SH-SY5Y (cell line): ENCODE data around the gene DEDD2.

ENCODE experiments used
- GATA2 ChIP-seq: IDR thresholded peaks from 2 replicates; pipeline ENCODE4 v1.6.1; 2011; ENCODE audit warnings: mild to moderate bottlenecking, low read depth, low read length
- GATA3 ChIP-seq: IDR thresholded peaks from 2 replicates; pipeline ENCODE4 v1.6.1; 2011; ENCODE audit warnings: low read depth, mild to moderate bottlenecking, low read length, moderate library complexity

The DEDD2 gene

DNA sequence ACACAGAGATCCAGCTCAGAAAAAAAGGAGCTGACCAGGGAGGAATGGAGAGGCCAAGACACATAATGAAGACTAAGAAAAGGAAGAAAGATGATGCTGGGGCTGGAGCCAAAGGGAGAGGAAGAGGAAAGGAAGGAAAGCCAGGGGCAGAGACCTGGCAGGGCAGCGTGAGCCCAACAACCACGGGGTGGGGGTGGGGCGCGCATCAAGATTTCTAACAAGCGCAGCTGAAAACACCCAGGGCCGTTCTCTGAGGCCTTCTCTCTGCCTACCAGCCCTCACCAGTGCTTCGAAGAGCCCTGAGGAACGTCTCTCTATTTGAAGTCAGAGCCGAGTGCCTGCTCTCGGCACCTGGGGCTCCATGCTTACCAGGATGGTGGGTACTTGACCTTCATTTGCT is 61.7 kb downstream of the DEDD2 start:
- TF ChIP-seq GATA2: no peak
- TF ChIP-seq GATA3: no peak

DNA sequence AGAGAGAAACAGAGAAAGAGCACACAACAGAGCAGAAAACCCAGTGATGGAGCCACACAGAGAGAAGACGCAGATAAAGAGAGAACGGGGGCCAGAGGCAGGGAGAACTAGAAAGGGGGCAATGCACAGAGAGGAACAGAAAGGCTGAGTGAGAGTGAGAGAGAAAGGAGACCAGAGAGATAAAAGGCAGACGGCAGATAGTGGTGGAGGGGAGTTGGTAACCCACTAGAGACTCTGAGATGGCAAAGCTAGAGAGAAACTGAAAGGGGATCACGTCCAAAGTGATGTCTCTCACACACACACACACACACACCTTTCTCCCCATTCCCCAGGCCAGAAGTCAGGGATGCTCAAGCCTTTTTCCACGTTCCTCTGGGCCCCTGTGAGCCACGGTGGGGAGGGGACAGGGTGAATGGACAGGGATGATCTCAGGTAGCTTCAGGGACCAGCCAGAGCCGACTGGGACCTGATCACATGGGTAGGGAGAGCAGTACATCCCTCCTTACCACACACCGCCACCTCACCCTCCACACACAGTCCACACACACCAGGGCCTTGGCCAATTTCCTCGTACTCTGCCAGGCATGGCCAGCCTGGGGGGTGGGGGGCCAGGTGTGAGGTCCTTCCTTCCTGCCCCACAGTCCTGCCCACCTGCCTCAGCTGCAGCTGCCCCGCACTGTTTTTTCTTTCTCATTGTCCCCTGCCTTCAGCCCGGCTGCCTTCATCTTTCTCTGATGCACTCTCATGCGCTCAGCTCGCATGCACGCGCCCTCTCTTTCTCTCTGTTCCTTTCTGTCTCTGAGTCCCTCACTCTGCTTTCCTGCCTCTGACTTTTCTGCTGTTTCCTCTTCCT is 62.8 kb downstream of the DEDD2 start:
- TF ChIP-seq GATA2 (no peak), GATA3 (no peak)

DNA sequence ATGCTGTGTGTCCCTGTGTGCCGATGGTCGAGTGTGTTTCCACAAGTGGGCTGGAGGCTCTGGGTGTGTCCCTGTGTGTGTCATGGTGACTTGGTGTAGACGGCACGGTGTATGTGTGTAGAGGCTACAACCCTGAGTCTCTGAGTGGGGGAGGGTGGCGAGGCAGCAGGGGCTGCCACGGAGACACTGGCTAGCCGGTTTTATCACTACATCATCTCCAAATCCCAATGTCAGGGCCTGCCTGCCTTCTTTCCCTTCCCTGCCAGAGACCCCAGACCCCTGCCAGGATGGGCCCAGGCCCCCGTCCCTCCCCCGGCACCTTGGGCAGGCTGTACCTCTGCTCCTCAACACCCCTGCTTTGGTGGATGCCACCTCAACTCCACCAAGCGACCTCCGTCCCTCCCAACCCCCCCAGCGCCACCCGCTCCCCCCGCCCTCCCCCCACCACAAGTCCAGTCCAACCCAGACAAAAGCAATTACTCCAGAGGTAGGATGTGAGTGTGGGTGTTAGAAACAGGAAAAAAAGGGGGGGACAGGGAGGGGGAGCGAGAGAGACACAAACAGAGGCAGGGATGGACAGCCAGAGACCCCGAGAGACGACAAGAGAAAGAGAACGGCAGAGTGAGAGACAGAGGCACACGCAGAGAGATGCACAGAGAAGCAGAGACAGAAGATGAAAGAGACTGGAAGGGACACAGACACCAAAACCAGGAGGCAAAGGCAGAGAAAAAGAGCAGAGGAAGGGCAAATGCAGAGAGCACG is 63.6 kb downstream of the DEDD2 start:
- TF ChIP-seq GATA2 (peak; percentile 84), GATA3 (no peak)

GRCh38 chr19:42152910-42153671 is 64.4 kb downstream of the DEDD2 start:
- TF ChIP-seq GATA2 (no peak), GATA3 (no peak)

- TF ChIP-seq GATA2 (no peak), GATA3 (no peak)
Measured at GRCh38 chr19:42151782-42152684, 65.4 kb downstream of the DEDD2 start.

DNA sequence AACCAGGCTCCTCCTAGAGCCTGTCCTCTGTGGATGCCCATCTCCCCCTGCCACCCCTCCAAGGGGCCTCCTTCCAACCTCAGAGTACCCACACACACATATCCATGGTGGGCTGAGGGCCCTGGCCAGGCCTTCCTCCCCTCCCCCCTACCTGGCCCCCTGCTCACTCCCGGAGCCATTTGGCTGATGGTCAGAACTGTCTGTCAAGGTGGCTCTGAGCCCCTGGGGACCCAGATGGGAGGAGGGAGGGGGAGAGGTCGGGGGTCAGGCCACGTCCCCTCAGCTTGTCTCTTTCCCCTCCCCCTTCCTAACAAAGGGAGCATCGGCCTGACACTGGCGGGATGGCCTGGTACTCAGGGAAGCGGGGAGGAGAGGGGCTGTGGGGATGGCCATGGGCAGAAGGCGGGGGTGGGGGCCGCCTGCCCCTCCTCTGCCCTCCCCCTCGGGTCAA is 66.5 kb downstream of the DEDD2 start:
- TF ChIP-seq GATA2: no peak
- no peak for TF ChIP-seq GATA3

DNA sequence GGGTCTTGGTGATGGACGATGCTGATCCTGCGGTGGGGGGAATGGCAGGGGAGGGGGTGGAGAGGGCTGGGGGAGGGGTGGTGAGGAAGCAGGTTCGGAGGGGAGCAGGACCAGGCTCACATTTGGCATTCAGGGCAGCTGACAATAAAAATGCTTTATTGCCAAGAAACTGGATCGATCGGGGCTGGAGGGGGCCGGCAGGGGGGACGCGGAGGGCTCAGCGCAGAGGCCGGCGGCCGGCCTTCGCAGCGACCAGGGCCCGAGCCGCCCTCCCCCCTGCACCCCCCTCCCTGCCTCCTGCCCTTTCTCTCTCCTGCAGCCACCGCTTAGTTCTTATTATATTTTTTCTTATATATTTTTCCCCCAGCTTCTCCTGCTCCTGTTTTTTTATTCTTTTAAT is 67.1 kb downstream of the DEDD2 start:
- TF ChIP-seq GATA3: no peak
- no peak for TF ChIP-seq GATA2

- TF ChIP-seq GATA2 (no peak), GATA3 (no peak)
Measured at GRCh38 chr19:42149447-42150202, 67.9 kb downstream of the DEDD2 start.
